ENCODE results near the gene RIOK3. TPM values are rescaled to one million over a fixed set of nuclear protein-coding genes. Genes with fewer than 3 reads are reported as not detected.

RIOK3 gene
- total RNA-seq, 1 donor from 2014 or later, result 64.1 TPM

DNA sequence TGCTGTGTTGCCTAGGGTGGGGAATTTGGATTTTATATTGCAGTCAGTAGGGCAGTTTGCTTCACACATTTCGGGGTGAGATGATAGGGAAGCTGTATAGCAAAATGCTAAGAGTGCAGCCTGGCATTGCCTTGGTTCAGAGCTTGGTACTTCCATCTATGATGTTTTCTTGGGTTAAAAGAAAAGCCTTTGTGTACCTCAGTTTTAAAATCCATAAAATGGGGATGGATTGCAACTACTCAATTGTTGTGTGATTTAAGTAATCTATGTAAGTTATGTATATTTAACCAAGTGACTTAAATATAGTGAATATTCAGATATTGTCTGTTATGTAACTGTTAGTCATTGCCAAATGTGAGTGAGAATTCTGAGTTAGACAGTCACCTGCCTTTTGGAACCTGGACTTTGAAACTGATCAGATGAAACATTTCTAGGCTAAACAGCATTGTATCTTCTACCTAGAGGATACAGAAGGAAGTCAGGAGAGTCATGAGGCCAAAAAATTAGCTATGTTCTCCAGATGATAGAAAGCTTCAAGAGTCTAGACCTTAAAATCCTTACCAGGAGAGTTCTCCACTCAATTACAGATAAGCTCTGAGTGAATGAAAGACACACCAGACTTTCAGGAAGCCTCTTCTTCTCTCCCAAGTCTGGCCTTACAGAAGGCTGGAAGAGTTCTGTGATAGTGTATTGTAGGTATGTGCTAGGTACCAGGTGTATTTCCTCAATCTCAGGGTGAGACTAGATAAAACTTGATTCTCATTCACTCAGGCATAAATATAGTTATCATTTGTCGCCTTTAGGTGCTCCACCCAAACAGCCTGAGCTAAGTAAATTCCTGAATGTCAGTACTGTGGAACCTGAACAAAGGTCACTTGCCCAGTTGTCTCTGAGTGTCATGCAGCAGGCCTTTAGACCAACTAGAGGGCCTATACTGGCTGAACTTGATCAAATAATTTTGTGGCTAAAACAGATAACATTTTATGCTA is 7.5 kb downstream of the RIOK3 start:
- ATAC-seq, result no peak
- Histone ChIP-seq H3K4me3 (no peak overlapping the region), H3K9me3 (no peaks in the 10 kb centered on the region), H3K27ac (no peak overlapping the region), H3K27me3 (ENCODE audit: low read depth) (no peaks in the 10 kb centered on the region), H3K4me1 (peaks cover 55% of the 10 kb centered on the region), H3K36me3 (peaks cover 41% of the 10 kb centered on the region)
- no peak for DNase-seq
- intact Hi-C loops (cut with DNase I), result no loop called here
- TF ChIP-seq, protein P1, sequence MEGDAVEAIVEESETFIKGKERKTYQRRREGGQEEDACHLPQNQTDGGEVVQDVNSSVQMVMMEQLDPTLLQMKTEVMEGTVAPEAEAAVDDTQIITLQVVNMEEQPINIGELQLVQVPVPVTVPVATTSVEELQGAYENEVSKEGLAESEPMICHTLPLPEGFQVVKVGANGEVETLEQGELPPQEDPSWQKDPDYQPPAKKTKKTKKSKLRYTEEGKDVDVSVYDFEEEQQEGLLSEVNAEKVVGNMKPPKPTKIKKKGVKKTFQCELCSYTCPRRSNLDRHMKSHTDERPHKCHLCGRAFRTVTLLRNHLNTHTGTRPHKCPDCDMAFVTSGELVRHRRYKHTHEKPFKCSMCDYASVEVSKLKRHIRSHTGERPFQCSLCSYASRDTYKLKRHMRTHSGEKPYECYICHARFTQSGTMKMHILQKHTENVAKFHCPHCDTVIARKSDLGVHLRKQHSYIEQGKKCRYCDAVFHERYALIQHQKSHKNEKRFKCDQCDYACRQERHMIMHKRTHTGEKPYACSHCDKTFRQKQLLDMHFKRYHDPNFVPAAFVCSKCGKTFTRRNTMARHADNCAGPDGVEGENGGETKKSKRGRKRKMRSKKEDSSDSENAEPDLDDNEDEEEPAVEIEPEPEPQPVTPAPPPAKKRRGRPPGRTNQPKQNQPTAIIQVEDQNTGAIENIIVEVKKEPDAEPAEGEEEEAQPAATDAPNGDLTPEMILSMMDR (IDR thresholded peaks at IDR 0.05), result no peak

DNA sequence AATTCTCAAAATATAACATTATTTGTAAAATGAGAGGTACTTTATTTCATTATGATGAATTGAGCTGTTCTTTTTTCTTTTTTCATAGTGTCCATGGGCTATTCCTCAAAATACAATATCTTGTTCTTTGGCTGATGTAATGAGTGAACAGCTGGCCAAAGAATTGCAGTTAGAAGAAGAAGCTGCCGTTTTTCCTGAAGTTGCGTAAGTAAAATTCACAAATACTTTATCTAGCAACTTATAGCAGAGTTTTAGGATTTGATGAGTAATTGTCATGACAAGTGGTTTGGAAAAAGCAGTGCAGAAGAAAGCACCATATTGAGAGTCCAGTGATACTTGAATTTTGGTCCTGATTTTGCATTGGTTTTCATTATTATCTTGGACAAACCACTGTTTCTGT is 9.8 kb downstream of the RIOK3 start:
- H3K36me3 ChIP-seq, result peaks cover 64% of the 10 kb centered on the region
- no peaks in the 10 kb centered on the region for H3K9me3 ChIP-seq
- ATAC-seq, result no peak
- no peaks in the 10 kb centered on the region for H3K27me3 ChIP-seq (ENCODE audit: low read depth)
- H3K4me3 ChIP-seq, result no peak overlapping the region
- H3K27ac ChIP-seq, result no peak overlapping the region
- no peak for DNase-seq
- H3K4me1 ChIP-seq, result peaks cover 35% of the 10 kb centered on the region
- intact Hi-C loops (cut with DNase I), result no loop called here
- TF ChIP-seq, protein P1 (IDR thresholded peaks at IDR 0.05), result no peak

DNA sequence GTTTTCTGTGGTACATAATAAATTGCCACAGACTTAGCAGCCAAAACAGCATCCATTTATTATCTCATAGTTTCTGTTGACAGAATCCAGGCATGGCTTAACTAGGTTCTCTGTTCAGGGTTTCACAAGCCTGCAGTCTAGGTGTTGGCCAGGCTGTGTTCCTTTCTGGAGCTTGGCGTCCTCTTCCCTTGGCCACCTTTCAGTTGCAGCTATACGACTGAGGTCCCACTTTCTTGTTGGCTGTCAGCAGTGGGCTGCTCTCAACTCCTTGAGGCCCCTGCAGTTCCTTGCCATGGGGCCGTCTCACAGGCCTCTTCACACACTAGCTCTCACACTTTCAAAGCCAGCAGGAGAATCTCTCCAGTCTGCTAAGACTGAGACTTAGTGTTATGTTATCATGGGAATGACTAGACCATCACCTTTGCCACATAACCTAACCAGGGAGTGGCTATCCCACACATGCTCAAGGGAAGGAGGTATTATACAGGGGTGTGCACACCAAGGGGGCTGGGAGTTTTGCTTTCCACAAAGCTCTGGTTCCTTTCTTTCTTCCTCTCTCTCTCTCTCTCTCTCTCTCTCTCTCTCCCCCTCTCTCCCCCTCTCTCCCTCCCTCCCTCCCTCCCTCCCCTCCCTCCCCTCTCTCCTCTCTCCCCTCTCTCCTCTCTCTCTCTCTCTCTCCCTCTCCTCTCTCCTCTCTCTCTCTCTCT is 15.8 kb downstream of the RIOK3 start:
- no peak for DNase-seq
- intact Hi-C loops (cut with DNase I), result no loop called here
- no peaks in the 10 kb centered on the region for H3K27me3 ChIP-seq (ENCODE audit: low read depth)
- peaks cover 98% of the 10 kb centered on the region for H3K36me3 ChIP-seq
- TF ChIP-seq, protein P1 (IDR thresholded peaks at IDR 0.05), result no peak
- no peaks in the 10 kb centered on the region for H3K9me3 ChIP-seq
- ATAC-seq, result no peak
- no peak overlapping the region for H3K4me3 ChIP-seq
- H3K4me1 ChIP-seq, result no peaks in the 10 kb centered on the region
- no peak overlapping the region for H3K27ac ChIP-seq

DNA sequence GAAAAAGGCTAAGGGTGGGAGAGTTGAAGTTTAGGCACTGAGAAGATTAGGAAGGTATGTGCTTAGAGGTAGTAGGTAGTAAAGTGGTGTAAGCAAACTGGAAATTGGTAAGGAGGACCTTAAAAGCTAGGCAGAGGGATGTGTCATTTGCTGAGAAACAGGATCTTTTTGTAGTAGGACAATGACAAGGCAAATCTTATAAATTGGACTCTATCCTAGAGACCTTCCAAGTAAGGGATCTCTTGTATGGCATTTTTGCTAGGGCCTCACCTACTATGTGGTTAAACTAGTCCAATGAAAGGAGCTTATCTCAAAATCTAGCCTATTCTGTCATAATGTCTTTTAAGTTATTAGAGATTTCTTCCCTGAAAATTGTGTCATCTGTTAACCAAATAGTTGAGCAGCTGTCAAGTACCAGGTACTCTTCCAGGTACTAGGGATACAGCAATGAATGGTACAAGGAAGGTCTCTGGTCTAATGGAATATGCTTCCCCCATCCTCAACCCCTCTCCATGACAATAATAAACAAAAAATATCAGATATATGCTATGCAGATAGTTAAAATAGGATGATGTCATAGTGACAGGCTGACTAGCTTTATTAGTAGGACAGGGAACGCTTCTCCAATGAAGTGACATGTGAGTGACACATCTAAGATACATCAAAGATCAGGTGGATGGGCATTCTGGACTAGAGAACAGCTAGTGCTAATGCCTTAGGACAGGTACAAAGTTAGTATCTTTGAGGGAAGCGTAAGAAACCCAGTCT is 17.7 kb downstream of the RIOK3 start:
- DNase-seq (no peak), ATAC-seq (no peak)
- Histone ChIP-seq H3K4me3 (no peak overlapping the region), H3K9me3 (no peaks in the 10 kb centered on the region), H3K27me3 (ENCODE audit: low read depth) (no peaks in the 10 kb centered on the region), H3K36me3 (peaks cover 98% of the 10 kb centered on the region), H3K27ac (no peak overlapping the region), H3K4me1 (no peaks in the 10 kb centered on the region)
- TF ChIP-seq, protein P1 (IDR thresholded peaks at IDR 0.05), result no peak
- intact Hi-C loops (cut with DNase I), result no loop called here

DNA sequence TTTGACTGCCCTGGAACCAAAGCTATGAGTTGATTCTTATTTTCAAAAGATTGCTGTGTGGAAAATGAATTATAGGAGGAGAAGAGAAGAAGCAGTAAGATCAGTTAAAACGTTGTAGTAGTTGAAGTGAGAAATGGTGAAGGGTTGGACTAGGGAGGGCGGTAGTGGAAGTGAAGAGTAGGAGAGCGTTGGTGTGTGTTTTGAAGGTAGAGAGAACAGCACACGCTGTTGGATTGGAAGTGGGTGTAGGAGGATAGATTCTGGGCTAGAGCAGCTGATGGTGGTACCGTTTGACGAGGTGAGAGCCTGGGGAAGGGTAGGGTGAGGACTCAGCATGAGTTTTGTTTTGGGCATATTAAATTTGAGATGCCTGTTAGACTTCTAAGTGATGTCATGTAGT is 18.4 kb downstream of the RIOK3 start:
- Histone ChIP-seq H3K27ac (no peak overlapping the region), H3K4me1 (no peaks in the 10 kb centered on the region), H3K4me3 (no peak overlapping the region), H3K27me3 (ENCODE audit: low read depth) (no peaks in the 10 kb centered on the region), H3K36me3 (peaks cover 98% of the 10 kb centered on the region), H3K9me3 (no peaks in the 10 kb centered on the region)
- TF ChIP-seq, protein P1 (IDR thresholded peaks at IDR 0.05), result no peak
- intact Hi-C loops (cut with DNase I), result no loop called here
- DNase-seq (no peak), ATAC-seq (peak in 1 of 2 donors; percentile 43)

Measured in lower lobe of right lung (tissue), 2 donors.